Brain pericyte (primary cell): Measurements from ENCODE around the gene SLC5A2.

Experiments used
- DNase-seq: peaks from one replicate; pipeline ENCODE4 v3.0.0-alpha.2; 2012; ENCODE audit warnings: low read depth, low spot score

The SLC5A2 gene

DNA sequence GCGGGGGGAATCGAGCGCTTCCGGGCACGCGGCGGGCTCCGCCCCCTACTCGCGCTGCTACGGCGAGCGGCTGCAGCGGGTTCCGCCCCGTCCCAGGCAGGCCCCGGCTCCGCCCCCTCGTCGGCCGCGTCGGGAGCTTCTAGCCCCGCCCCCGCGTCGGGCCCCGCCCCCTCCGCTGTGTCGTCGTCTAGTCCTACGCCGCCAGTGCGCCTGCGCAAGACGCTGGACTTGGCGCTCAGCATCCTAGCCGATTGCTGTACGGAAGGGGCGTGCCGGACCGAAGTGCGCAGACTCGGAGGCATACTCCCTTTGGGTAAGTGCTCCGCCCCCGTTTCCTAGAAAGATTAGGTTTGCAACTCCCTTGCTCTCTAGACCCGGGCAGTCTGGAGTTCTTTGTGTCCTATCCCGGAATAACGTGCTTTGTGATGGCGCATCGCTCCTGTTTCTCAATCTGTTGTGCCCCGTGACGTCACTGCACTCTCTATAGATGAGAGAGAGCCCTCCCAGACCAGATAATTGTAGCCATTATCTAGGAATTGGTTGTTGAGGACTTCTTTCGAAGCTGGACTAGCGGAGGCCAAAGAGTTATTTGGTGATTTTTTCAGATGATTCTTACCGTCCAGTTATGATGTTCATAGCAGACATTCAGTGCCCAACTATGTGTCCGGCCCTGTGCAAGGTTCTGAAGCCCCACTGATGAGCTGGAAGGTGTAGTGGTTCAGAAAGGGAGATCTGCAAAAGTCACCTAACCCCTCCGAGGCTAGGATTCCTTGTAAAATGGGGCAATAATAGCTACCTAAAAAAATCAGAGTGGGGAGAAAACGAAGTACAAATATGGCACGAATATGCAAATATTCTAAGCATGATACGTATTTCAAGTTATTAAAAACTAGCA is 23.0 kb upstream of the SLC5A2 start:
- DNase-seq = peak; percentile 95

DNA sequence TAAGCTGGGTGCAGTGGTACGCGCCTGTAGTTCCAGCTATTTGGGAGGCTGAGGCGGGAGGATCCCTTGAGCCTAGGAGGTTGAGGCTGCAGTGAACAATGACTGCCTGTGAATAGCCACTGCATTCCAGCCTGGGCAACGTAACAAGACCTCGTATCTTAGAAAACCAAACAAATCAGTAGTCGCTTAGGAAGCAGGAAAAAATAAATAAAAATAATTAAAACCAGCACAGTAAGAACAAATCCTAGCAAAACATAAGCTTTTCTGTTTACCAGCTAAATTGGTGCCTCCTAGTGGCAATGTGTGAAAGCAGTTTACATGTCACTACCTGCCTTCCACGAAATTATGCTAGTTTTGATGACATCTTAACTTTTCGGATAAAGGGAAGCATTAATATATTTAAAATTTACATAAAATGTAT is 22.3 kb upstream of the SLC5A2 start:
- no peak for DNase-seq

DNA sequence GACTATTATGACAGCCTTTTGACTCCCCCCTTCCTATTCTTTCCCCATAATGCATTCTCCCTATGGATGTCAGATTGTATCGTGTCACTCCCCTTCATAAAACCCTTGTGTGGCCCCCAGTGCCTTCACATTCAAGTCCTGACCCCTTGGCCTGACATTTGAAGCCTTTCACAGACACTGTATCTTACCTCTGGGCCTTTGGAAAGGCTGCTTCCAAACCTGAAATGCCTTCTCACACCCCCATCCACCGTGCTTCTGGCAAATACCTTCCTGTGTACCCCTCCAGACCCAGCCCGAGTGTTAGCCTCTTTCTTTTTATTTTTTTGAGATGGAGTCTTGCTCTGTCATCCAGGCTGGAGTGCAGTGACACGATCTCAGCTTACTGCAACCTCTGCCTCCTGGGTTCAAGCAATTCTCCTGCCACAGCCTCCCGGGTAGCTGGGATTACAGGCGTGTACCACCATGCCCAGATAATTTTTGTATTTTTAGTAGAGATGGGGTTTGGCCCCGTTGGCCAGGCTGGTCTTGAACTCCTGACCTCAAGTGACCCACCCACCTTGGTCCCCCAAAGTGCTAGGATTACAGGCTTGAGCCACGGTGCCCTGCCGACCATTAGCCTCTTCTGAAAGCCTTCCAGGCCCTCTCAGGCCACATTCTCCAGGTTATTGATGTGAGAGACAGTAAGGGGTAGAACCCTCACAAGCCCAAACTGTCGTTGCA is 21.6 kb upstream of the SLC5A2 start:
- no peak for DNase-seq

GRCh38 chr16:31461921-31462804 is 20.8 kb upstream of the SLC5A2 start:
- DNase-seq = no peak

GRCh38 chr16:31464348-31464769 is 18.6 kb upstream of the SLC5A2 start:
- no peak for DNase-seq

DNA sequence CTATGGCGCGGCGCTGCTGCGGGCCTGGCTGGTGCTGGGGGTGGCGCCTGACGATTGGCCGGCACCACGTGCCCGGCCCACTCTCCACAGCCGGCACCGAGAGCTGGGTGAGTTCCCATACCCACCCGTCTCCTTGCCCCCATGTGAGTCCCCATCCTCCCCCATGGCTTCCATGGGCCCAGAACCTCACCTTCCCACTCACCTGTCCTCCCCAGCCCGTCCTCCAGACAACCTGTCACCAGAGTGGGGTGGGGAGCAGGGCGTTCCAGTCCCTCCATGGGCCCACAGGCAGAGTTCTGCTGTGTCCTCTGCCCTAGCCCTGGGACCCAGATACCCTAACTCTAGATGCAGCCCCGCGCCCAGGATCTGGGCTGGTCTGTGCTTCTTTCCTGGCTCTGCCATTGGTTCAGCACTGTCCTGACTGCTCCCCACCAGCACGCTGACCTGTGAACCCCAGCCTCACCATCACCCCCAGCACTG is 18.1 kb upstream of the SLC5A2 start:
- DNase-seq = no peak

DNA sequence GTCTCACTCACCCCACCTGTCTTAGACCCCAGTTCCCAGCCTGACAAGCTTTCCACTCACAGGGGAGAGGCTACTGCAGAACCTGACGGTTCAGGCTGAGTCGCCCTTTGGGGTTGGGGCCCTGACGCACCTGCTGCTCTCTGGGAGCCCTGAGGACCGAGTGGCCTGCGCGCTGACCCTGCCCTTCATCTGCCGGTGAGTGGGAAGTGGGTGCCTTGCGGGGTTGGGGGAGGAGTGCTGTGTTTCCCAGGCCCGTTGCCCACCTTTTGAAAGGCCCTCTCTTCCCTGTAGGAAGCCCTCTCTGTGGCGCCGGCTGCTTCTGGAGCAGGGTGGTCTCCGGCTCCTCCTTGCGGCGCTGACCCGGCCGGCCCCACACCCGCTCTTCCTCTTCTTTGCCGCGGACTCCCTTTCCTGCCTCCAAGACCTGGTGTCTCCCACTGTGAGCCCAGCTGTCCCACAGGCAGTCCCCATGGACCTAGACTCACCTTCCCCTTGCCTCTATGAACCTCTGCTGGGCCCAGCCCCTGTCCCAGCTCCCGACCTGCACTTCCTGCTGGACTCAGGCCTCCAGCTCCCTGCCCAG is 17.0 kb upstream of the SLC5A2 start:
- no peak for DNase-seq

GRCh38 chr16:31466381-31466841 is 16.5 kb upstream of the SLC5A2 start:
- no peak for DNase-seq

- no peak for DNase-seq
Measured at GRCh38 chr16:31467151-31467773, 15.7 kb upstream of the SLC5A2 start.

DNA sequence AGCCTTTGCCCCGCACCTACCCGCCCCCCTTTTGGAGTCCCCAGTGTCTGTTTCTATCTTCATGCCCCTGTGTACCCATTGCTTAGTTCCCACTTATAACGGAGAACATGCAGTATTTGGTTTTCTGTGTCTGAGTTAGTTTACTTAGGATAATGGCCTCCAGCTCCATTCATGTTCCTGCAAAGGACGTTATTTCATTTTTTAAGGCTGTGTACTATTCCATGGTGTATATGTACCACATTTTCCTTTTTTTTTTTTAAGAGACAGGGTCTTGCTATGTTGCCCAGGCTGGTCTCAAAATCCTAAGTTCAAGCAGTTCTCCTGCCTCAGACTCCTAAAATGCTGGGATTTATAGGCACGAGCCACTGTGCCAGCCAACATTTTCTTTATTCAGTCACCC is 15.1 kb upstream of the SLC5A2 start:
- no peak for DNase-seq

DNA sequence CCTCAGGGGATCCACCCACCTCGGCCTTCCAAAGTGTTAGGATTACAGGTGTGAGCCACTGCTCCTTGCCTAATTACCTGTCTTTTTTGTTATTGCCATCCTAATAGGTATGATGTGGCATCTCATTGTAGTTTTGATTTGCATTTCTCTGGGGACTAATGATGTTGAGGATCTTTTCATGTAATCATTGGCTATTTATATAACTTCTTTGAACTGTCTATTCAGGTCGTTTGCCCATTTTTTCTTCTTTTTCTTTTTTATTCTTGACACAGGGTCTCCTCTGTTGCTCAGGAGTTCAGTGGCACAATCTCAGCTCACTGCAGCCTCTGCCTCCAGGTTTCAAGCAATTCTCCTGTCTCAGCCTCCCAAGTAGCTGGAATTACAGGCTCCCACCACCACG is 12.3 kb upstream of the SLC5A2 start:
- no peak for DNase-seq

DNA sequence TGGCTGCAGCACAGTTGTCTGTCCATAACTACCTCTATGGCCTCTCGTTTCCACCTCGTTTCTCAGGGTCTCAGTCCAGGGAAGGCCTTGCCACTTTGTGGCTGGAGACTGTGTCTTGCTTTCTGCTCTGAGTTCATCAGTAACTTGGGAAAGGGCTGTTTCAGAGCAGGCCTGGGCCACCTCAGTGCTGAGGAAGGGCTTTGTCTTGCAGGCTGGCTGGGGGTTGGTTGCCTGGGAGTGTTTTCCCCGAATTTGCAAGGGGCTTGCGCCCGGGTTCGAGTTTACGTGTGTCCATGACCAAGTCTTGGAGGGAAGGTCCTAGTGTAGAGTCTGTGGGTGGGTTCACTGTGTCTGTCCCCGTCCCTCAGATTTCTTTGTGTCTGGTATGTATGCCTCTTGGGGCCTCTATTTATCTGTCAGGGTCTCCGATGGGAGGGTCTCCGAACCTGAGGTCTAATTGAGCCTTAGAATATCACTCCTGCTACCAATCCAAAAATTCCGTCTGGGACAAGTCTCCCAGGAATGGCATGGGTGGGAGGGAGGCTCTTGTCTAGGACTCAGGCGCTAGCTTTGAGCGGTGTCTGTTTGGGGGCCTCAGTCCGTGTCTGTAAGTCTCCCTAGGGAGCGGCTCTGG is 11.6 kb upstream of the SLC5A2 start:
- DNase-seq = no peak

GRCh38 chr16:31471875-31472708 is 10.8 kb upstream of the SLC5A2 start, which contains the start of gene TGFB1I1:
Gene TGFB1I1 (plus strand): TSS chr16:31472152. CDS start chr16:31472189, 37 bp downstream.
- no peak for DNase-seq

DNA sequence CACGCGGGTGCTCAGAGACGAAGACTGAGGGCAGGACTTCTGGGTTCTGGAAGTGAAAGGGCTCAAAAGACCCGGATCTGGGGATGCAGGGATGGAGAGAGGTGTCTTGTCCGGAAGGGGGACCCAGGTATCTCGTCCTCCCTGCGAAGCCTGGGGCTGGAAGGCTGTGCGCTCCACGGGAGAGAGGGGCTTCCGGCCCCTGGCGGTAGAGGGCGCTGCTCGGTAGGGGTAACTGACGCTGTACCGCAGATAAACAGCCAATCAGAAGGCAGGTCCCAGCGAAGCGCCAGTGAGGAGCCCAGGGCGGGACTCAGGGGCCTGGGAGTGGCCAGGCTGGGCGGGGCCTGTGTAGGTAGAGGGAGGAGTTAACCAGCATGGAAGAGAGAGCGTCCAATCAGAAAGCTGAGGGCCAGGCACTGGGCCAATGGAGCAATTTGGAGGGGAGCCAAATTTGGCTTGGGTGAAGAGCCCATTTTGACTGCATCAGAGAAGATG is 10.2 kb upstream of the SLC5A2 start:
- DNase-seq = peak; percentile 71

GRCh38 chr16:31473264-31473984 is 9.5 kb upstream of the SLC5A2 start:
- DNase-seq = no peak

DNA sequence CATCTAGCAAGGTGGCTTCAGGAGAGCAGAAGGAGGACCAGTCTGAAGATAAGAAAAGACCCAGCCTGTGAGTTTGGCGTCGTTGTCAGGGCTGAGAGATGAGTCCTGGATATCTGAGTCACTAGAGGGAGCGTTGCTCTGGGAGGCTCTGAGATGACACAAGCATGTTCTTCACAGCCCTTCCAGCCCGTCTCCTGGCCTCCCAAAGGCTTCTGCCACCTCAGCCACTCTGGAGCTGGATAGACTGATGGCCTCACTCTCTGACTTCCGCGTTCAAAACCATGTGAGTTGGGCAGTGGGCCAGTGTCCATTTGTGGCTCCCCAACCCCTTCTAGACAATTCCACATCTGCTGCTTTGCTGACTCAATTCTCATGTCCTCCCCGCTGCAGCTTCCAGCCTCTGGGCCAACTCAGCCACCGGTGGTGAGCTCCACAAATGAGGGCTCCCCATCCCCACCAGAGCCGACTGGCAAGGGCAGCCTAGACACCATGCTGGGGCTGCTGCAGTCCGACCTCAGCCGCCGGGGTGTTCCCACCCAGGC is 8.7 kb upstream of the SLC5A2 start:
- no peak for DNase-seq

DNA sequence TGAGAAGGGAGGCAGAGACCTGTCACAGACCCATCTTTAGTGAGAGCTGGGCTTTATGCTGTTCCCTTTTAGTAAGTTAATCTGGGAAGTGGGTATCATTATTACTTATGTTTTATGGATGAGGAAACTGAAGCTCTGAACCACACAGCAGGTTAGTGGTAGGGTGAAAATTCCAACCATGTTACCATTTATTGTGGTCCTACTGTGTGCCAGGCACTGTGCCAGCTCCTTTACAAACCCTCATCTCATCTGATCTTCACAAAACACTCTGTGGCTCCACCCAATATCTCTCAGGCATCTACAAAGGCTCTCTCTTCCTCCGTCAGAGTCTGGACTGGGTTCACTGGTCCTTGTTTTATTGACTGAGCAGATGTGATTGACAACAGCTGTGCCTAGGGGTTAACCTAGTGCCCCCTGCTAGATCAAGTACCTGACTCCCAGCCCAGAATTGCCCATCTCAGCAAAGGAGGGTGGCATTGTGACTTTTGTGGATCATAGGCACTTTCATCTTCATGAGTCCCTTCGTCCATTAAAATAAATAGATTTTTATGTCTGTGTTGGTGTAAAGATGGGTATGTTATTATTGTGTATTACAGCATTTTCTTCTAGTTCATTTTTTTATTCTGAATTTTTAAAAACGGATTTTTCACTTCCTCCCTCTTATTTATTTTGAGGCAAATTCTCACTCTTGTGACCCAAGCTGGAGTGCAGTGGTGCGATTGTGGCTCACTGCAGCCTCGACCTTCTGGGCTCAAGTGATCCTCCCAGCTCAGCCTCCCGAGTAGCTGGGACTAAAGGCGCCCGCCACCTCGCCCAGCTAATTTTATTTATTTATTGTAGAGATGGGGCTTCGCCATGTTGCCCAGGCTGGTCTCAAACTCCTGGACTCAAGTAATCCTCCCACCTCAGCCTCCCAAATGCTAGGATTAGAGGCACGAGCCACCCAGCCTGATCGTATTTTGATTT is 7.9 kb upstream of the SLC5A2 start:
- no peak for DNase-seq
